ENCODE data around the gene TBRG4. TPM values are rescaled to one million over a fixed set of nuclear protein-coding genes. Genes with fewer than 3 reads are reported as not detected.

The TBRG4 gene
- total and polyA plus RNA-seq, 9 donors: 28.6 to 67.5 (median 49.9) TPM

DNA sequence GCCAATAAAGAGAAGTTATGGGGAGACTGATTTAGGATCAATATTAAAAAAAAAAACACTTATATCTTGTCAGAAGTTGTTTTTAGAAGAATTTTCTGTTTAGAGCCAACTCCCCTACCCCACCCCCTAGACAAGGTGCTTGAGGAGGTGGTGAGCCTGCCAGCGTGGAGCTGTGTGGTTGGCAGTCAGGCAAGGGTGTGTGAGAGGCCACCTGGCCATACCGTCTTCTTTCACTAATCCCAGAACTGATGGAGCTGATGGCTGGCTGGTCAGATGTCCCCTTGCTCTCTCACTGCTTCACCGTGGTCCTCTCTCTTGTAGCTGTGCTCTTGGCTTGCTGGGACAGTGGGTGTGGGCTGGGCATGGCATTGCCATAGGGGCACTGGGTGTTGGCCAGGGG, 57.1 kb downstream of the TBRG4 start:
- no peak for DNase-seq
- TF ChIP-seq POLR2A (IDR thresholded peaks at IDR 0.05): no peak
- no peak for TF ChIP-seq EP300 (IDR thresholded peaks at IDR 0.05)
- no peak for TF ChIP-seq CTCF (IDR thresholded peaks at IDR 0.05)
- Histone ChIP-seq H3K27ac (no peak overlapping the region), H3K27me3 (no peaks in the 10 kb centered on the region), H3K36me3 (no peaks in the 10 kb centered on the region), H3K4me3 (no peak overlapping the region), H3K9me3 (no peaks in the 10 kb centered on the region), H3K4me1 (ENCODE audit: insufficient read depth) (no peaks in the 10 kb centered on the region)
- 95 to 98% (median 97%) methylated on average over 3 of the region's 3 CpGs for WGBS, 3 donors
- intact Hi-C loops (cut with DNase I): no loop called here

DNA sequence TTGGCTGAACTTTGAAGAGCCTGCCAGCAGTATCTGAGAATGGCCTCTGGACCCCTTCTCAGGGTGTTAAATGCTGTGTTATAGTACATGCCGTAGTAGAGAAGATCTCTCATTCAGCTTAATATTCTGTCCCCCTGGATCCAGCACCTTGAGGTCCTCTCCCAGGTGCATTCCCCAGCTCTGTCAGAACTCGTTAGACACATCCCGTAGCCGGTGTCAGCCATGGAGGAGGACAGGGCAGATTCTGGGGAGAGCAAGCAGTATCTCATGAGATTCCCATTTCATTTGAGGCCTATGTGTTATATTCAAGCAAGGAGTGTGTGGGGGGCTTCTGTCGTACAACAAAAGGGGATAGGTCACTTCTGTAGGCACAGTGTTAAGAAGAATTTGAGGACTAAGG, 57.6 kb downstream of the TBRG4 start:
- no peaks in the 10 kb centered on the region for H3K9me3 ChIP-seq
- WGBS, 3 donors: 96 to 97% (median 97%) methylated on average over 5 of the region's 5 CpGs
- intact Hi-C loops (cut with DNase I): no loop called here
- no peaks in the 10 kb centered on the region for H3K27me3 ChIP-seq
- no peak for TF ChIP-seq EP300 (IDR thresholded peaks at IDR 0.05)
- no peak for TF ChIP-seq POLR2A (IDR thresholded peaks at IDR 0.05)
- no peak for TF ChIP-seq CTCF (IDR thresholded peaks at IDR 0.05)
- H3K27ac ChIP-seq: no peak overlapping the region
- no peaks in the 10 kb centered on the region for H3K4me1 ChIP-seq (ENCODE audit: insufficient read depth)
- DNase-seq: no peak
- no peak overlapping the region for H3K4me3 ChIP-seq
- H3K36me3 ChIP-seq: no peaks in the 10 kb centered on the region

- Histone ChIP-seq H3K9me3 (no peaks in the 10 kb centered on the region), H3K4me1 (ENCODE audit: insufficient read depth) (no peaks in the 10 kb centered on the region), H3K36me3 (no peaks in the 10 kb centered on the region), H3K27me3 (no peaks in the 10 kb centered on the region), H3K27ac (no peak overlapping the region), H3K4me3 (no peak overlapping the region)
- TF ChIP-seq POLR2A (IDR thresholded peaks at IDR 0.05) (no peak), EP300 (IDR thresholded peaks at IDR 0.05) (no peak), CTCF (IDR thresholded peaks at IDR 0.05) (no peak)
- 95 to 98% (median 95%) methylated on average over 6 of the region's 6 CpGs for WGBS, 3 donors
- no peak for DNase-seq
- intact Hi-C loops (cut with DNase I): no loop called here
Measured at GRCh38 chr7:45053401-45053800, 58.1 kb downstream of the TBRG4 start.

GRCh38 chr7:45052011-45052410, 59.5 kb downstream of the TBRG4 start:
- Histone ChIP-seq H3K4me3 (no peak overlapping the region), H3K36me3 (no peaks in the 10 kb centered on the region), H3K4me1 (ENCODE audit: insufficient read depth) (no peaks in the 10 kb centered on the region), H3K27ac (no peak overlapping the region), H3K9me3 (no peaks in the 10 kb centered on the region), H3K27me3 (no peaks in the 10 kb centered on the region)
- intact Hi-C loops (cut with DNase I): no loop called here
- no peak for DNase-seq
- WGBS, 3 donors: 69 to 86% (median 85%) methylated on average over 3 of the region's 3 CpGs
- TF ChIP-seq POLR2A (IDR thresholded peaks at IDR 0.05) (no peak), CTCF (IDR thresholded peaks at IDR 0.05) (no peak), EP300 (IDR thresholded peaks at IDR 0.05) (no peak)

DNA sequence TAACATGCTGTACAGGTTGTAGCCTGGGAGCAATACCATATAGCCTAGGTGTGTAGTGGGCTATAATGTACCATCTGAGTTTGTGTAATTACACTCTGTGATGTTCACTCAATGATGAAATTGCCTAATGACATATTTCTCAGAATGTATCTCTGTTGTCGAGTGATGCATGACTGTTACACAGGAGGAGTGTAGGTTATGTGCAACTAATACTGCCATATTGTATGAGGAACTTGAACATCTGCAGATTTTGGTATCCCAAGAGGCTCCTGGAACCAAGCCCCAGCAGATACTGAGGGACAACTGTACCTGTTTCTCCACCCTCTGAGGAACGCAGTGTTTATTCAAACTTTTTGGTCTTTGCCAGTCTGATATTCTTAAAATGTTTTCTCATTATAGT, 61.3 kb downstream of the TBRG4 start:
- Histone ChIP-seq H3K9me3 (no peaks in the 10 kb centered on the region), H3K27me3 (no peaks in the 10 kb centered on the region), H3K27ac (no peak overlapping the region), H3K4me1 (ENCODE audit: insufficient read depth) (no peaks in the 10 kb centered on the region), H3K4me3 (no peak overlapping the region), H3K36me3 (no peaks in the 10 kb centered on the region)
- no peak for TF ChIP-seq EP300 (IDR thresholded peaks at IDR 0.05)
- TF ChIP-seq CTCF (IDR thresholded peaks at IDR 0.05): no peak
- no peak for TF ChIP-seq POLR2A (IDR thresholded peaks at IDR 0.05)
- WGBS, 3 donors: 72 to 97% (median 96%) methylated on average over 2 of the region's 2 CpGs
- intact Hi-C loops (cut with DNase I): no loop called here
- no peak for DNase-seq

All from ovary (tissue), 9 donors.